Measurements from ENCODE around the gene RPAP3.

- TF ChIP-seq, protein P1, sequence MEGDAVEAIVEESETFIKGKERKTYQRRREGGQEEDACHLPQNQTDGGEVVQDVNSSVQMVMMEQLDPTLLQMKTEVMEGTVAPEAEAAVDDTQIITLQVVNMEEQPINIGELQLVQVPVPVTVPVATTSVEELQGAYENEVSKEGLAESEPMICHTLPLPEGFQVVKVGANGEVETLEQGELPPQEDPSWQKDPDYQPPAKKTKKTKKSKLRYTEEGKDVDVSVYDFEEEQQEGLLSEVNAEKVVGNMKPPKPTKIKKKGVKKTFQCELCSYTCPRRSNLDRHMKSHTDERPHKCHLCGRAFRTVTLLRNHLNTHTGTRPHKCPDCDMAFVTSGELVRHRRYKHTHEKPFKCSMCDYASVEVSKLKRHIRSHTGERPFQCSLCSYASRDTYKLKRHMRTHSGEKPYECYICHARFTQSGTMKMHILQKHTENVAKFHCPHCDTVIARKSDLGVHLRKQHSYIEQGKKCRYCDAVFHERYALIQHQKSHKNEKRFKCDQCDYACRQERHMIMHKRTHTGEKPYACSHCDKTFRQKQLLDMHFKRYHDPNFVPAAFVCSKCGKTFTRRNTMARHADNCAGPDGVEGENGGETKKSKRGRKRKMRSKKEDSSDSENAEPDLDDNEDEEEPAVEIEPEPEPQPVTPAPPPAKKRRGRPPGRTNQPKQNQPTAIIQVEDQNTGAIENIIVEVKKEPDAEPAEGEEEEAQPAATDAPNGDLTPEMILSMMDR (IDR thresholded peaks at IDR 0.05; ENCODE audit: low read length) = no peak
- TF ChIP-seq EZH2 (IDR thresholded peaks at IDR 0.05; ENCODE audit: borderline replicate concordance, low read length) = no peak
These were observed 31.2 kb upstream of the RPAP3 start for GRCh38 chr12:47736877-47737676.
